ENCODE measurements around the gene DAB1.

DAB1 gene

DNA sequence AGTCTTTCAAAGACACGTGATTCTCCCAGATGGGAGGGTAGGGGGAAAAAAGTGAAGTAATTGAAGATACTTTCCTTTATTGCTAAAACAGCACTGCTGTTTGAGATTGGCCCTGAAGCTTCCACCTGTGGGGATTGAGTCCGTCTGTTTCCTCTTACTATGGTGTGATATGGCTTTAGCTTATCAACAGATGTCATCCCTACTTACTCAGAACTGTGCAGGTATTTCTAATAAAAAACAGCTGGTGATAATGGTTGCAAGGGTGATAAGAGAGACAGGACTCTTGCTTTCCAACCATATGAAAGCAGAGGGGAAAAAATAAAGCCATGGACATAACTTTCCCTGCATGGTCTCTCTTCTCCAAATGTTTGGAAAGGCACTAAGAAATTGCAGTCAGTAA is 416.4 kb downstream of the DAB1 start:
- DNase-seq, result no peak

DNA sequence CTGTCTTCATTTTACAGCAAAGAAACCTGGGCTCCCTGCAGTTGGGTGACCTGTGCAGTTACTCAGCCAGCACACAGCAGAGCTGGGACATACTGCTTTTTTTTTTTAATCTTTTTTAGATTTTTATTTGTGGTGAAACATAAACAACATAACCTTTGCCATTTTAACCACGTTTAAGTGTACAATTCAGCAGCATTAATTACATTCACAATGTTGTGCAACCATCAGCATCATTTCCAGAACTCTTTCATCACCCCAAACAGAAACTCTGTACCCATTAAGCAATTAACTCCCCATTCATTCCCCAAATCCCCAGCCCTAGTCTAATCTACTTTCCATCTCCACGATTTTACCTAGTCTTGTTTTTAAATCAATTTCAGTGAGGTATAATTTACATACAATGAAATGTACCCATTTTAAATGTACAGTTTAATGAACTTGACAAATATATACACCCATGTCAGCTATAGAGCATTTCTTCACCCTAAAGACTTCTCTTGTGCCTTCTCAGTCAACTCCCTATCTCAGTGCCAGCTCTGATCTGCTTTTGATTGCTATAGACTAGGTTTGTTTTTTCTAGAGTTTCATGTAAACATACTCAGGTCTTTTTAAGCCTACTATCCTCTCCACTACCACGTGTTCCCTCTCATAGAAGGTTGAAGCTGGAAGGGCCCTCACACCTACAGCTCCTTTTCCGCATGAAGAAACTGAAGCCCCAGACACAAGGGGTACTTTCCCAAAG is 420.3 kb downstream of the DAB1 start:
- DNase-seq, result no peak

DNA sequence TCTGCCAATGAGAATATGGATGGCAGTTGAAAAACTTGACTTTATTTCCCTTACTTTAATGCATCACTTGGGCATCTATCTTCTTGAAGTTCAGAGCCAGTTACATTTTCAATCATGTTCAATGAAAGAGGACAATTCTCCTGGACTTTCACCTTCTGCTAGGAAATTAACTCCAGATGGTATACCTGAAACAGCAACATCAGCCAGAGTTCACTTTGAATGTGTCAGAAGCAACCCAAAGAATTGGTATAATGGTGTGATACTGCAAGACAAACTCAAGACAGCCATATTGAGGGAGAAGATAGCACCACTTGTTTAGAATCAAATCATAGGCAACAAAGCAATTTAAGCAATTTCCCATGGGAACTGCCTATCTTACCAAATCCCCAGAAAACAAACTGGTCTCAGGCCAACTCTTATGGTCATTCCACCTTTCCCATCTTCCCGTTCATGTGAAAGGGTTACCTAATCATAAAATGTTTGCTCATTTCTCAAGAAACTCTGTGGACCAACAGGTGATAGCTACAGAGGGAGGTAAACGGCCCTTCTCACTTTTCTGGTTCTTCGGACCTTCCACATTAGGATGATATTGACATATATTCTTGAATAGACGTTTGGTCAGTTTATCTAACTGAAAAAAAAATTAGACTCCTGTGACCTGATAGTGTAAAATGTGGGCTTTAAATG is 428.3 kb downstream of the DAB1 start:
- no peak for DNase-seq

DNA sequence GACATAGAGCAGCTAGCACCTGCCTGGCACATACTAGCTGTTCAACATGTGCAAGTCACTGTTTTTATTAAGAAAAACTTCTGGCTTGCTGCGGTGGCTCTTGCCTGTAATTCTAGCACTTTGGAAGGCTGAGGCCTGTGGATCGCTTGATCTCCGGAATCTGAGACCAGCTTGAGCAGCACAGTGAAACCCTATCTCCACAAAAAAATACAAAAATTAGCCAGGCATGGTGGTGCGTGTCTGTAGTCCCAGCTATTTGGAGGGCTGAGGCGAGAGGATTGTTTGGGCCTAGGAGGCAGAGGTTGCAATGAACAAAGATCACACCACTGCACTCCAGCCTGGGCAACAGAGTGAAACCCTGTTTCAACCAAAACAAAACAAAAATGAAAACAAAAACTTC is 430.4 kb downstream of the DAB1 start:
- DNase-seq, result no peak

DNA sequence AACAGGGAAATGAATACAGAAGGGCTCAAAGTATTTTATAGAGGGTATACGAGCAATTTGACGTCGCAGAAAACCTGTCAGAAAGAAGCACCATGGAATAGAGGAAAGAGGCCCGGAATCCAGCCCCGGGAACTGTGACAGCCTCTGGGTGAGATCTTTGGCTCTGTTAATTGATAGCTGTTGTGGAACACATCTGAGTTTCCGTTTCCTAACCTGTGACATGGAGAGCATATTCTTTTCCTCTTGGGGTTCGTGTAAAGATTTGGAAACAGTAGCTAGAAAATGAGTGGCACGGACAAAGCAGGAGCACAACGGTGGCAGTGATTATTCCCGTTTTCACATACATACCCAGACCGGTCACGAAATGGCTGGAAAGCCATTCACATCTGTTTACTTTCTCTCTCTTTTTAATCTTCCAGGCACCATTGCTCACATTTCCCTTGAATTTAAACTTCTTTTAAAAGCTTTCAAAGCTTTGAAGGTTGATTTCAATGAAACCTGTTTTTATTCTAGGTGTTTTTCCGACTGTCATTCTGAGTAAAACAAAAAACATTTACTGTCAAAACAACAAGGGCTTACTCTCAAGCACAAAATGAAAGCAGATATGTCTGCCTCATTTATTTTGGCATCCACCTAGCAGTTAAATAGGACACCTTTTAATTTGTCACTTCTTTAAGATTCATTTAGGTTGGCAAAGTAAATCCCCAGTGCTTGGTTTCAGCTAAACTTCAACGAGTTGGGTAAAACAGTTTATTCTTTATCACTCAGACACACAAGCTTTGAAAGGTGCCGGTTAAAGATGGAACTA is 431.3 kb downstream of the DAB1 start:
- no peak for DNase-seq

DNA sequence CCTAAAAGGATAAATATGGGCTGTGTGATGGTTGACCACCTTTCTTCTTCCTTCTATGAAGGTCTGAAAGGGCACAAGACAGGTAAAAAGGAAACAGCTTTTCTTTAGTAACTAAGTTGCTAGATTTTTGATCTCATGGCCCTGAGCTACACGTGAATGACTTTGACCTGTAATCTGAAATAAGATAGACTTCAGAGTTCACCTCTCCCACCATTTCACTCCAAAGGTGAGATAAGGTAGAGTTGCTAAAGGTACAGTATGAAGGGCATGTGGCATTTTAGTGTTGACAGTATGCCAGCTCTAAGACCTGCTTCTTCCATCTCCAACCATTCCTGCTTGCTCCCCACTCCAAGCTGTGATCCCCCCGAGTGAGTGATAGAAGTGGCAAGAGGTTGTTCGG is 432.3 kb downstream of the DAB1 start:
- DNase-seq, result no peak

DNA sequence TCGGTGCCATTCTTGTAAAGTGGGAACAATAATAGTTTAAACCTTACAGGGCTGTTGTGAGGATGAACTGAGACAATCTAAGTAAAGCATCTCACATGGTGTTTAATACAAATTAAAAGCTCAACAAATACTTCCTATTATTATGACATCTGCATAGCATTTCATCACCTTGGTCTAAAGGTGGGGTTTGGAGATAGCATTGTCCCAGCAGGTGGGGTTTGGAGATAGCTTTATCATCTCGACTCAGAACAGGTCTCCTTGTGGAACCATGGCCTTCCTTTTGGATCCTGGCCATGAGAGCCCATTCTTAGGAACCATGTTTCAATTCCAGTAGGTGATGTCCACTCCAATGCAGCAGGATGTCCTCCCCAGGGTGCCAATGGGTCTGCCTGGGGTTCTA is 437.5 kb downstream of the DAB1 start:
- DNase-seq, result no peak

DNA sequence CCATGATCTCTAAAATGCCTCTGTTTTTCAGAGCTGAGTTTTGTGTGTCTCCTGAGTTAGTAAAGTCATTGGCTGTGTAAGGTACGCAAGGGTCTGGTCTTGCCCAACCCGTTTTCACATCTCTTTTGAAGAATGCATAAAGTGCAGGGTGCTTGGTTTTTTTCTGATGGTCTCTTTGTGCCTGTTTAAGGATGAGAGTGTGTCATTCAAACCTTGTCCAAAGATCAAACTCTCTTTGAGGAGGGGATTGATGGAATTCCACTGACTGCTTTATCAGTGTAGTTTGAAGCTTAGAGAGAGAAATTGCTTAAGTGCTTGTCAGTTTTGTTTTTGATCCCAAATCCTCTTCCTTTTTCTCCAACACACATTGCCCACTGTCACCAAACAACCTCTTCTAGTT is 438.0 kb downstream of the DAB1 start:
- DNase-seq, result no peak

DNA sequence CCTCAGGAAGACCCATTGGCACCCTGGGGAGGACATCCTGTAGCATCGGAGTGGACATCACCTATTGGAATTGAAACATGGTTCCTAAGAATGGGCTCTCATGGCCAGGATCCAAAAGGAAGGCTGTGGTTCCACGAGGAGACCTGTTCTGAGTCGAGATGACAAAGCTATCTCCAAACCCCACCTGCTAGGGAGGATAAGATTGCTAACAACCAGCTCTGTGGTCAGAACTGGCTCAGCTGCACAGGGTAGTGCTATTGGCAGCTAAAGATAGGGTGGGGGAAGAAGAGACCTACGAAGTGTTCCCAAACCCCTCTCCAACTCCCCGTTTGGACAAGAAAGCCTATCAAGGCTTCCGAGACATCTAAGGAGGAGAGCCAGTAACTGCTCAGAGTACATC is 440.4 kb downstream of the DAB1 start:
- no peak for DNase-seq

DNA sequence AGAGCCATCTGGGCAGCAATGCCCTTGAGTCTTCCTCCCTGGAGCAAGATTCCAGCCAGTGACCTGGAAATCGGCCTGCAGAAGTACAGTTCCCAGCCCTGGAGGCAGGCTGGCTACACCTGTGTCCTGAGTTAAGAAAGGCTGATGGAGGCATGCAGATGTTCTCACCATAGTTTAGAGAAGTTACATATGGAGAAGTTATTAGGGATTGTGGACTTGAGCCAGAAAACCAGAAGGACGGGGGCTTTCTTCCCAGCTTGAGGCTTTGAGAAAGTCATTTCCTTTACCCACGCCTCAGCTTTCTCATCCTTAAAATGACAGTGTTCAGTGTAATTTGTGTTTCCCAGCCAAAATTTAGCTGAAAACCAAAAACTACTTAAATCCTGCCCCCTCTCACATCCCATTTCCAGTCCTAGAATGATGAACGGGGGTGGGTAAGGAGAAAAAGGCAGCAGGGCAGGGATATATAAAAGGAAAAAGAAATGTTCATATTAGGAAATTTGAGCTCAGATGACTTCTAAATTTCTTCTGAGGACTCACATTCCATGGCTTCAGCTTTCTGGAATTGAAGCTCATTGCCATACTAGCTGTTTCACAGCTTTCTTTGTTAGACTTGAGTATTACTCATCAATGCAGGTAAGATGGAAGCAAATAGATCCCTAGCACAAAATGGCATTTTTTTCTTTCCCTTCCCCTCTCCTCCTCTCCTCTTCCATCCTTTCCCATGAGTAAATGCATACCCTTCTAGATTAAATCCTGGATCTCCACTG is 443.7 kb downstream of the DAB1 start:
- DNase-seq, result no peak

DNA sequence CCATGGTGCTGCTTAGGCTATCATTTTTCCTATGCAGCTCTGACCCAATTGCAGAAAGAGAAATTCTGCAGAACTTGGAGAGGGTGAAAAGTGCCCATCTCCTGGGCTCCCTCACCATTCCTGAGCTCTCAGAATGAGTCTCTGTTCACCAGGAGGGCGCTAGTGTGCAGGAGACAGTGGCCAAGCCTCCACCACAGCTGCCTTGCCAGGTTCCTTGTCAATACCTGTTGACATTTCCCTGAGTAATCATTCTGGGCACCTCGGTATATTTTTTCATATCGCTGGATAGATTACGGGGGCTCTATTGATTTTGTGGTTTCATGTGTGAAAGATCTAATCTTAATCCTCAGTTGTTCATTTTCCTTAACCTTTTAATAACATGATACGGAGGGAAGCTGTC is 445.0 kb downstream of the DAB1 start:
- DNase-seq, result no peak

DNA sequence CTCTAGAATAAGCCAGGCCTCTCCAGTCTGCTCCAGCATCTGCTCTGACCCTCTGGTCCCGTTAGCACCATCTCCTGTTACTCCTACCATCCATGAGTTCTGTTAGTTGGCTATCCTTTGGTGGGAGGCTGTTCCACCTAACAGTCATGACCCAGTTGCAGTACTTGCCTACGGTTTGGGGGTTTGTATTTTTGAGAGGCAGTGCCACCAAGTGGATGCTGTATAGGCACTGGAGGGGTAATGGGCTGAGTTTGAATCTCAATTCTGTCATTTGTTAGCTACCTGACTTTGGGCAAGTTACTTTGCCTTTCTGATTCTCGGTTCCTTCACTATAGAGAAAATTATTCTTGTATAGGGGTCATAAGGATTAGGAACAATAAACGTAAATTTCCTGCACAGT is 445.9 kb downstream of the DAB1 start:
- no peak for DNase-seq

DNA sequence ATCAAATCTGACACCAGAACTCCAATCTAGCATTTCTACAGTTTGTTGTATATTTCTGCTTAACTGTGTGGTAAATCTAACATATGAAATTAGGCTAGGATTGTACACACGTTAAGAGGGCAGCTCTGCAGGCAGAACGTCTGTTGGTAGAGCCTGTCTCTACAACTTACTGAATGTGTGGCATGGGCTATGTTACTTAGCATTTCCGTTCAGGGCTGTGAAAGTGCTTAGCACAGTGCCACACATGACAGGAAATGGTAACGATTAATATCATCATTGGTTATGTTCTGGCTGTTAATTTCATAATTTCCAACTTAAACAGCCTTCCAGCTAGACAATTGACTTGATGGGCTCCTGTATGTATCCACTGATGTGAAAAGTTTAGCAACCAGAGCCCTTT is 448.4 kb downstream of the DAB1 start:
- no peak for DNase-seq

DNA sequence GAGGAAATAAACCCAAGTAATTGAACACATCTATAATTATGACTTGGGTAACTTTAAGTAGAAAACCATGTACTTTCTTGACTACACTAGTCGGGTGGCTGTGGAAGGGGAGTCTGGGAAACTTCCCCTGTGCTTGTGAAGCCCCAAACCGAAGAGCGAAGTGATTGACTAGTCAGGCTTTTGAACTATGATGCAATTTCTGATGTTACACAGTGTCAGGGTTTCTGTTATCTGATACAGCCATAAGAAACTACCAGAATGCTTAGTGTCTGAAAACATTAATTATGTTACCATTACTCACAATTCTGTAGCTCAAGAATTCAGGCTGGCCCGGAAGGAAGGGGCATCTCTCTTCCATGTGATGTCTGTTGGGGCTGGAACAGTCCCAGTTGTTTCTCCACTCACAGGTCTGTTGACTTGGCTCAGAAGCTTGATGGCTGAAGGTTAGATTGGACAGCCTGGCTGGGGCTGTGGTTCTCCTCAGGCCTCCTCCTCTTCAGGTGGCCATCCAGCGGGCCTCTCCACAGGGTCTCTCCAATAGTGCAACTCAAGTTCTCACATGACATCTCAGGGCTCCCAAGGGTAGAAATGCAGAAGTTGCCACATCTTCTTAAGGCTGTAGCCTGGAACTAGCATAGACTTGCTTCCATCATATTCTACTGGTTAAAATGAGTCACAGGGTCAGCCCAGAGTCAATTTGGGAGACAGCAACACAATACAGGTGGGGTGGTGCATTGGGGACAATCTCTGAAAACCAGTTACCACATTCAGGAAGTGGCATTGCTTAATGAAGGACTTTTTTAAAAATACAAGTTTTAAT is 449.7 kb downstream of the DAB1 start:
- DNase-seq, result peak; percentile 59

DNA sequence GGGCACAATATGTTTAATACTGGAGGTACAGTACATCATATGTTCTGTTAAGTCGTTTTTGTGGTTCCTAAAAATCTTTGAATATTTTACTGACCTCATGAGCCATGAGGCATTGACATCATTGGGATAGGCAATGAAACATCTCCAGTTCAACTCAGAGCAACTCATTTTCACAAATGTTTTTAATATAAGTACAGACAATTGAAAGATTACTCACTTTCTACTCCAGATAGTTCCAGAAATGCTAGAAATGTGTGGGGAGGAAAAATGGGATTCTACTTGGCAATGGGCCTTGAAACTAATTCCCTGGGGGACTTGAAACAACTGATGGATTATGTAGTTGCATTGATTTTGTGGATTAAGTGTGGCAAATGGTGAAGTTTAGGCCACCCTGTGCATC is 450.9 kb downstream of the DAB1 start:
- DNase-seq, result no peak

DNA sequence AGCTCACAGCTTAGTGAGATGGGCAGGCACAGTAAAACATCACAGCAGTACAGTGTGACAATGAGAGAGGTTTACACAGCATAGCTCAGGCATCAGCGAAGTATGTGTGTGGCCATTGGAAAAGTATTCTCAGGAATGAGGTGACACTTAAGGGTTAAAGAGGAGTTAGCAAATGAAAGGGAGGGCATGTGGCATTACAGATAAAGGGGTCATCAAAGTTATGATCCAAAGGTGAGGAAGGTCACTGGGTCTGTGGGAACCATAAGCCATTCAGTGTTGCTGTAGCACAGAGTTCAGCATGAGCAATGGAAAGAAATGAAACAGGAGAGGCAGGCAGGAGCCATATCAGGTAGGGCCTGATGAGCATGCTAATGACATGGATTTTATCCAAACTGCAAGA is 453.6 kb downstream of the DAB1 start:
- no peak for DNase-seq

DNA sequence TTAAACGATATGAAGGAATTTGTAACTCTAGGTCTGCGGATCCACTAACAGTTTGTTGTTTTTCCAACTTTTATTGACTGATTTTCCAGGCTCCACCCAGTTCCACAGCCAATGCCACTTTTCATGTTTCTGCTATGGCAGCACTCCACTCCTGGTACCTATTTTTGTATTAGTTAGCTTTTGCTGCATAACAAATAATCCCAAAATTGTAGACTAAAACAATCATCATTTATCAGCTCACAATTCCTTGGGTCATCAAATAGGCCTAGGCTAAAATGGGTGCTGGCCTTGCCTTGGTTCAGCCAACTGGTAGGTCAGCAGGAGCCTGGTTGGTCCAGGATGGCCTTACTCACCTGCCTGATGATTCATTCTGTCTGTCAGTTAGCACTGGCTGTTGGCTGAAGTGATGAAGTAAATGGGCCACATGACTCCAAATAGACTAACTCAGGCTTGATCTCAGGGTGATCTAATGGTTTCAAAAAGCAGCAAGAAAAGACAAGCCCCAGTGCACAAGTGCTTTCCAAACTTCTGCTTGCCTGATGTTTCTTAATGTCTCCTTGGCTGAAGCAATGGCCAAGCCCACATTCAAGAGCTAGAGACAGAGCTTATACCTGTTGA is 454.9 kb downstream of the DAB1 start:
- no peak for DNase-seq

DNA sequence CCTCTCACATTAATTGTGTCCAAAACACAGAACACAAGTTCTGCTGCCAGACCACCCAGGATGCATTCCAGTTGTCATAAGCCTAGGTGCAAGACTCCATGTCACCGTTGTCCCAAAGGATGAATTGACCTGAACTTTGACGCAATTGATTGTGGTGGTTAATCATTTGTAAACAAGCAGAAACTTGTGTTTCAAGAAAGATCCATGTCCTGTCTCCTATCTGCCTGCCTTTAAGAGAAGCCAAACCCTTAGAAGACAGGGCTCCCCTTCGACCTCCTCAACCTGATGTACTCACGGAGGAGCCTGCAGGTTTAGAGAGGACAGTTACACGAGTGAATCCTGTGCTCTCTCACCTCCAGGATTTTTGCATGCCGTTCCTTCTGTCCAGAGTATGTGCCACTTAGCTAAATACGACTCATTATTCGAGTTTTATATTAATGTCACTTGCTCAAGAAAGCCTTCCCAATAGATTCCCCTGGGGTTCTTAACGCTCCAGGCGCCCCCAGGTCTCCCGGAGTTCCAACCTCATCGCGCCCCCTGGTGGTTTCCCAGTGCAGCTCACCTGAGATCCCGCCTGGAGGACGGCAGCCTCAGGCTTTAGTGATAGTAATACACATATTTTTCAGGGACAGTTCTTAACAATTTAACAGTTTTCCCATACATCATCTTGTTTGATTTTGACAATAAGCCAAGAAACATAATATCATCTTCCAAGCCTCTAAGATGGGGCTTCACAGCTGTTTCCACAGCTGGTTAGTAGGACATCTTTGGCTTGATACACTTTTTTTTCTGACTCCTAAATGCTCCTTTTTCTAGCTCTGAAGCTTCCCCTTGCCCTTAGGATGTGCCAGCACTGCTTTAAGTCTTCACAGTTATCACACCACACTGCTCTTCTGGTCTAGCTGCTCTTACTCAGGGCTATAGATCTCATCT is 455.7 kb downstream of the DAB1 start:
- DNase-seq, result peak; percentile 8

DNA sequence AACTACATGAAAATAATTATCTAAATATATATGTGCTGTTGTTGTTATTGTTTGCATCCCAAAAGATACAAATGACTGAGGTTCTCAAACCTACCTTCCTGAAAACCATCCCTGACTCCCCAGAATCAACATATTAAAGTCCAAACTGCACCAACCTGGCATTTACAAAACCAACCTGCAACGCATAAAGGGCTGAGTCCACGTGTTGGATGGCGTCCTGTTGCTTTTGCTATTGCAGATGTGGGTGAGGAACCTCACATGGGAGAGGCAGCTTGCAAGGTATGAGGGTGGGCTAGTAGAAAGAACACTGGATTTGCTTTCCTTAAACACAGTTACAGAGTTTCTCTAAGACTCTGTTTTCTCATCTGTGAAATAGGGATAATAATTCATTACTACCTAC is 456.5 kb downstream of the DAB1 start:
- DNase-seq, result no peak

DNA sequence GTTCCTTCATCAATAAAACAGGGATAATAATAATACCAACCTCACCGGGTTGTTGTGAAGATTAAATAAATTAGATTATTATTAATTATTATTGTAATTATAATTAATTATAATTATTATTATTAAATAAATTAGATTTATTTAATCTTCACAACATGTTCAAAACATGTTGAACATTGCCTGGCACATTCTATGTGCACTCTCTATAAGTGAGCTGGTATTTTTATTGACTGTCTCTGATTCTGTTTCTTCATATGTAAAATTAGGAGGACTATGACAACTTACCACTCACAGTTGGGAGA is 457.2 kb downstream of the DAB1 start:
- no peak for DNase-seq
